ENCODE data around the gene LCE2A. TPM values are rescaled to one million over a fixed set of nuclear protein-coding genes. Genes with fewer than 3 reads are reported as not detected.
A peak's percentile ranks its signal among the peaks of the same experiment; 100 is the strongest.

The LCE2A gene, protein sequence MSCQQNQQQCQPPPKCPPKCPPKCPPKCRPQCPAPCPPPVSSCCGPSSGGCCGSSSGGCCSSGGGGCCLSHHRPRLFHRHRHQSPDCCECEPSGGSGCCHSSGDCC
- total RNA-seq, result not detected
- long read RNA-seq, result 0 reads

GRCh38 chr1:152697701-152698600 lies at the start of gene LCE2A:
TSS of gene LCE2A (plus strand) at chr1:152698345. CDS start at chr1:152698902, 557 bp downstream.
- DNase-seq (no peak), ATAC-seq (no peak)
- no peak within 1 kb of the TSS for H3K4me3 ChIP-seq
- H3K36me3 ChIP-seq, result no peaks in the 10 kb centered on the region
- no peaks in the 10 kb centered on the region for H3K27me3 ChIP-seq (ENCODE audit: low read depth)
- intact Hi-C loops (cut with DNase I), result no loop called here
- no peak within 1 kb of the TSS for H3K27ac ChIP-seq
- H3K9me3 ChIP-seq, result no peaks in the 10 kb centered on the region
- TF ChIP-seq, protein P1, sequence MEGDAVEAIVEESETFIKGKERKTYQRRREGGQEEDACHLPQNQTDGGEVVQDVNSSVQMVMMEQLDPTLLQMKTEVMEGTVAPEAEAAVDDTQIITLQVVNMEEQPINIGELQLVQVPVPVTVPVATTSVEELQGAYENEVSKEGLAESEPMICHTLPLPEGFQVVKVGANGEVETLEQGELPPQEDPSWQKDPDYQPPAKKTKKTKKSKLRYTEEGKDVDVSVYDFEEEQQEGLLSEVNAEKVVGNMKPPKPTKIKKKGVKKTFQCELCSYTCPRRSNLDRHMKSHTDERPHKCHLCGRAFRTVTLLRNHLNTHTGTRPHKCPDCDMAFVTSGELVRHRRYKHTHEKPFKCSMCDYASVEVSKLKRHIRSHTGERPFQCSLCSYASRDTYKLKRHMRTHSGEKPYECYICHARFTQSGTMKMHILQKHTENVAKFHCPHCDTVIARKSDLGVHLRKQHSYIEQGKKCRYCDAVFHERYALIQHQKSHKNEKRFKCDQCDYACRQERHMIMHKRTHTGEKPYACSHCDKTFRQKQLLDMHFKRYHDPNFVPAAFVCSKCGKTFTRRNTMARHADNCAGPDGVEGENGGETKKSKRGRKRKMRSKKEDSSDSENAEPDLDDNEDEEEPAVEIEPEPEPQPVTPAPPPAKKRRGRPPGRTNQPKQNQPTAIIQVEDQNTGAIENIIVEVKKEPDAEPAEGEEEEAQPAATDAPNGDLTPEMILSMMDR (IDR thresholded peaks at IDR 0.05), result no peak
- H3K4me1 ChIP-seq, result no peaks in the 10 kb centered on the region

DNA sequence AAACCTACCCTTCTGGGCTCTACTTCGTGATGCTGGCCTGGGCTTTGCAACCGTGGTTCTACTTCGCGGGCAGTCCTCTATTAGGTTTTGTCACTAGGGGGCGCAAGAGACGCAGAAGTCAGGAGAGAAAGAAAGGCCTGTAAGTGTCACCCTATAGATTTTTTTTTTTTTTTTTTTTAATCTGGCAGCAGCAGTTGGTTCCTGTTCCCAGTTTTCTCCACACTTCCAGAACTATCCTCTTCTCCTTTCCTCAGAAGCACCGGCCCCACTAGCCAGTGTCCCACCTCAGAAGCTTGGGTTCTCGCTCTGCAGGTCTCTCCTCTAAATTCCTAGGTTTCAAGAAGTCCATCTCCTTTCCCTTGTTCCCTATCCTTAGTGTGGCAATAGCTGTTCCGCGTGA lies 44.0 kb upstream of the LCE2A start:
- intact Hi-C loops (cut with DNase I), result no loop called here
- TF ChIP-seq, protein P1 (IDR thresholded peaks at IDR 0.05), result peak; percentile 61
- H3K27me3 ChIP-seq (ENCODE audit: low read depth), result no peaks in the 10 kb centered on the region
- H3K4me1 ChIP-seq, result no peaks in the 10 kb centered on the region
- no peak overlapping the region for H3K27ac ChIP-seq
- DNase-seq, result peak; percentile 41
- no peaks in the 10 kb centered on the region for H3K36me3 ChIP-seq
- H3K9me3 ChIP-seq, result no peaks in the 10 kb centered on the region
- H3K4me3 ChIP-seq, result no peak overlapping the region
- peak; percentile 61 to 64 for ATAC-seq

- intact Hi-C loops (cut with DNase I), result no loop called here
- Histone ChIP-seq H3K27me3 (ENCODE audit: low read depth) (no peaks in the 10 kb centered on the region), H3K4me1 (no peaks in the 10 kb centered on the region), H3K27ac (no peak overlapping the region), H3K9me3 (no peaks in the 10 kb centered on the region), H3K36me3 (no peaks in the 10 kb centered on the region), H3K4me3 (no peak overlapping the region)
- ATAC-seq, result peak; percentile 78 to 82
- no peak for DNase-seq
- TF ChIP-seq, protein P1 (IDR thresholded peaks at IDR 0.05), result no peak
Observed at GRCh38 chr1:152656459-152656858, 41.7 kb upstream of the LCE2A start.

GRCh38 chr1:152657677-152658076 lies 40.5 kb upstream of the LCE2A start:
- ATAC-seq (no peak), DNase-seq (no peak)
- TF ChIP-seq, protein P1 (IDR thresholded peaks at IDR 0.05), result no peak
- Histone ChIP-seq H3K27me3 (ENCODE audit: low read depth) (no peaks in the 10 kb centered on the region), H3K36me3 (no peaks in the 10 kb centered on the region), H3K9me3 (no peaks in the 10 kb centered on the region), H3K4me3 (no peak overlapping the region), H3K4me1 (no peaks in the 10 kb centered on the region), H3K27ac (no peak overlapping the region)
- intact Hi-C loops (cut with DNase I), result no loop called here

DNA sequence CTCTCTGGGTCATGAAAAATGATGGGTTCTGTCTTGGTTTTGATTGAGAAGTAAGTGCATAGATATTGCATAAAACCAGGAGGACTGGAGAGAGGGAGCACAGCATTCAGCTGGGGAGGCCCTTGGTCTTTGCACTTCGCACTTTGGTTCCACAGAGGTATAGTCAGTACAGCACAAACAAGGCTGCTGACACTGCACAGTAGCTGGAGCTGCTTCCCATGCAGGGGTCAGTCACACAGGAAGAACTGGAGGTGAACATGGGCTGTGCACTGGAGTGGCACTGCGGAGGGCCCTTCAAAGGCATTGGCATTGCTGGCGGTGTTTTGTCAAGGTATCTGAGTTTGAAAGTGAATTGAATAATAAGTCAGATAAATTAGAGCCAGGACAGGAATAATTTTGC lies 39.5 kb upstream of the LCE2A start:
- TF ChIP-seq, protein P1 (IDR thresholded peaks at IDR 0.05), result no peak
- Histone ChIP-seq H3K4me3 (no peak overlapping the region), H3K9me3 (no peaks in the 10 kb centered on the region), H3K4me1 (no peaks in the 10 kb centered on the region), H3K36me3 (no peaks in the 10 kb centered on the region), H3K27ac (no peak overlapping the region), H3K27me3 (ENCODE audit: low read depth) (no peaks in the 10 kb centered on the region)
- ATAC-seq (no peak), DNase-seq (no peak)
- intact Hi-C loops (cut with DNase I), result no loop called here

Data from lower lobe of right lung (tissue), 2 donors.